SK-MEL-5 (cell line): ENCODE measurements around the gene TESK1. TPM values are rescaled to one million over a fixed set of nuclear protein-coding genes. Genes with fewer than 3 reads are reported as not detected.

Experiments used
- DNase-seq: peaks from one replicate; pipeline ENCODE4 v3.0.0-alpha.2; 2016; ENCODE audit warnings: low read depth, low spot score
- in situ Hi-C: cut with HindIII; loops from 2 replicates; pipeline ENCODE4 v1.10.0; 2016; ENCODE audit warnings: low sequenced_read_pairs, high pct_unique_total_duplicates, low pct_unique_long_range_greater_than_20kb
- polyA plus RNA-seq, 2 experiments: library from polyadenylated mRNA; depleted of rRNA; stranded (reverse); fragments of >200 nt; gene quantifications; 2 replicates each; pipeline ENCODE4 v1.2.3, GENCODE V29; 2015
- total RNA-seq: library from RNA; depleted of rRNA; stranded (reverse); fragments of >200 nt; shearing (Covaris generic); gene quantifications from 2 replicates; pipeline ENCODE4 v1.2.3, GENCODE V29; 2014; rRNA removed

The TESK1 gene
- total RNA-seq = 4.1 and 5.5 TPM in 2 replicates
- 17.0 and 21.0 TPM in 2 replicates for polyA plus RNA-seq (2015; cell fraction: cytosol; rRNA removed)
- 52.6 and 114 TPM in 2 replicates for polyA plus RNA-seq (2015; cell fraction: nucleus; rRNA removed)

- peak; percentile 53 for DNase-seq
Measured at GRCh38 chr9:35604578-35605350, at the start of gene TESK1. TESK1 (plus strand) TSS chr9:35605262; CDS start chr9:35605620, 358 bp downstream.

GRCh38 chr9:35555881-35556280, 49.2 kb upstream of the TESK1 start:
- DNase-seq = no peak
- in situ Hi-C loops = no loop called here

More at GRCh38 chr9:35604578-35605350, at the start of gene TESK1:
- in situ Hi-C loops = no loop called here

- in situ Hi-C loops = no loop called here
Measured at GRCh38 chr9:35556776-35557175, 48.3 kb upstream of the TESK1 start.

GRCh38 chr9:35557320-35557719, 47.7 kb upstream of the TESK1 start:
- in situ Hi-C loops = no loop called here
- no peak for DNase-seq

More at GRCh38 chr9:35556776-35557175, 48.3 kb upstream of the TESK1 start:
- DNase-seq = no peak

GRCh38 chr9:35558185-35558584, 46.9 kb upstream of the TESK1 start:
- in situ Hi-C loops = no loop called here
- no peak for DNase-seq

- DNase-seq = no peak
- in situ Hi-C loops = no loop called here
Measured at GRCh38 chr9:35559792-35560530, 45.1 kb upstream of the TESK1 start.

GRCh38 chr9:35560625-35561337, 44.3 kb upstream of the TESK1 start:
- DNase-seq = no peak
- in situ Hi-C loops = no loop called here

- in situ Hi-C loops = no loop called here
- no peak for DNase-seq
Measured at GRCh38 chr9:35561468-35562261, 43.4 kb upstream of the TESK1 start.

- in situ Hi-C loops = no loop called here
- DNase-seq = no peak
Measured at GRCh38 chr9:35562895-35563780, 41.9 kb upstream of the TESK1 start.

- in situ Hi-C loops = no loop called here
- DNase-seq = no peak
Measured at GRCh38 chr9:35563791-35564197, 41.3 kb upstream of the TESK1 start.

GRCh38 chr9:35564658-35565061, 40.4 kb upstream of the TESK1 start:
- in situ Hi-C loops = no loop called here

GRCh38 chr9:35566417-35566816, 38.6 kb upstream of the TESK1 start:
- peak; percentile 7 for DNase-seq

More at GRCh38 chr9:35564658-35565061, 40.4 kb upstream of the TESK1 start:
- no peak for DNase-seq

GRCh38 chr9:35568196-35568595, 36.9 kb upstream of the TESK1 start:
- in situ Hi-C loops = no loop called here
- DNase-seq = no peak

More at GRCh38 chr9:35566417-35566816, 38.6 kb upstream of the TESK1 start:
- in situ Hi-C loops = no loop called here

GRCh38 chr9:35569206-35569605, 35.9 kb upstream of the TESK1 start:
- in situ Hi-C loops = no loop called here
- DNase-seq = no peak

- in situ Hi-C loops = no loop called here
Measured at GRCh38 chr9:35570709-35571504, 34.2 kb upstream of the TESK1 start.

More at GRCh38 chr9:35570709-35571504, 34.2 kb upstream of the TESK1 start:
- DNase-seq = no peak
